HG03457 (cell line): ENCODE measurements around the gene DNHD1.

Source experiments
- ATAC-seq: cut with Tn5 transposase; IDR thresholded peaks from one replicate; pipeline ENCODE4 v1.9.1; 2021; ENCODE audit warnings: moderate number of reproducible peaks; ENCODE audit not compliant: unreplicated experiment

The DNHD1 gene

DNA sequence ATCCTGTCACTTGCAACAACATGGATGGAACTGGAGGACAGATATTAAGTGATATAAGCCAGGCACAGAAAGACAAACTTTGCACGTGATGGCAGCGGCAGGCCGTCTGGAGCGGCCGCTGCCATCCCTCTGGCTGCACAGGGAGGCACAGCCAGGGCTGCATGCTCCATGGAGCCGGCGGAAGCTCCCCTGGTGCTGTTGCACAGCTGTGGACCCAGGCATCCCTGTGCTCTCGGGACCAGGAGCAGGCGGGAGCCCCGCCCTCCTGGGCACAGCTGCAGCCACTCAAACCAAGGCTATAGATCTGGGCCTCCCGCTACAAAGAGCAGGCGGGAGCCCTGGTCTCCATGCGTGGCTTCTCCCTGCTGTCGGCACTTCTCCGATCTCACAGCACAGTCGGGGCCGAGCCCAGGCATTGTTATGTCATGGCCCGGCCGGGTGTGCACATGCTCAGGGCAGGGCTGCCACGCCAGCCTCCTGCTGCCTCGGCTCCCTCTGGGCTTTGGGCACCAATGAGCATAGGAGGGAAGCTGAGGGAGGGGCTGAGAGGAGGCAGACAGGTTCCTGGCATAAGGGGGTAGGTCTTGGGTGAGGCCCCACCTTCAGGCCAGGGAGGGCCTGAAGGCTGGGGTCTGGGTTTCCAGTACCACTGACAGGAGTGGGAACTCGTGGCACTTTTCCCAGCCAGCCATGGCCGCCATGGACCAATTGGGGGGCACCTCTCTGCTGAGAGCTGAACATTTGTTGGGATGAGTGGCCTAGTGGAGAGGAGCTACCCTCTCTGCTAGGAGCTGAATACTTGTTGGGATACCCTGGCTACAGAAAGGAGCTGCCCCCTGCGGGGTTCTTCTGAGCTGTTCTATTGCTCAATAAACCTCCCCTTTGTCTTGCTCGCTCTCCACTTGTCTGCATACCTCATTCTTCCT lies 89.6 kb downstream of the DNHD1 start:
- no peak for ATAC-seq

DNA sequence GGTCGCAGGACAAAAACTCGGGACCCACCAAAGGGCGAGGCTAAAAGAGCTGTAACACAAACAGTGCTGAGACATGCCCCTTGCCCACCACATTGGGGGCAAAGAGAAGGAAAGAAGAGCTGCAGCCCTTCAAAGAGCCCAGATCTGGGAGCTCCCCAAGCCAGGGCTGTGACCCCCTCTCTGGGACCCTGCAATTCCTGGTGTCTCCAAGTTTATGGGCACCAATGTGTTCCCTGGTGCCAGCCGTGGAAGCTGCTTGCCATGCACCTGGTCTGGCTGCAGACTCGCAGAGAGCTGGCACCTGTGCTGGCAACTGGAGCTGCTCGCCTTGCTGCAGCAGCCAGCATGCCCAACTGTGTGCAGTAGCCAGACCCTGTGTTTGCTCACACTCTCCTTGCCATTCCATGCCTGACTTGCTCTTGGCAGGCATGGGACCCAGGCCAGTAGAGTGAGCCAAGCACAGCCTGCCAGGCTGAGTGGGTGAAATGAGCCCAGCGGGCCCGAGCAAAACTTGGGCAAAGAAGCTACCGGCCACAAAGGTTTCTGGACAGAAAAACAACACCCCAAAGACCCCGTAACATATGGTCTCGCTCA lies 90.4 kb downstream of the DNHD1 start:
- ATAC-seq = no peak

DNA sequence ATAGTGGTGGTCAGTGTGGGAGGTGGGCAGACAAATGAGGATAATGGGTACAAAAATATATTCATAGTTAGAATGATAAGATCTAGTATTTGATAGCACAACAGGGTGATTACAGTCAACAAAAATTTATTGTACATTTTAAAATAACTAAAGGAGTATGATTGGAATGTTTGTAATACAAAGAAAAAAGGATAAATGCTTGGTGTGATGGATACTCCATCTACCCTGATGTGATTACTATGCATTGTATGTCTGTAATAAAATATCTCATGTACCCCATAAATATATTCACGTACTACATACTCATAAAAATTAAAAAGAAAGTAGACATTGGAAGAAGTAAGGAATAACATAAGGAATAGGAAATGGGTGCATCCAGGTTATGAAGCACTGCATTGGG lies 90.9 kb downstream of the DNHD1 start:
- no peak for ATAC-seq

GRCh38 chr11:6594142-6594768 lies 97.2 kb downstream of the DNHD1 start:
- ATAC-seq = no peak

DNA sequence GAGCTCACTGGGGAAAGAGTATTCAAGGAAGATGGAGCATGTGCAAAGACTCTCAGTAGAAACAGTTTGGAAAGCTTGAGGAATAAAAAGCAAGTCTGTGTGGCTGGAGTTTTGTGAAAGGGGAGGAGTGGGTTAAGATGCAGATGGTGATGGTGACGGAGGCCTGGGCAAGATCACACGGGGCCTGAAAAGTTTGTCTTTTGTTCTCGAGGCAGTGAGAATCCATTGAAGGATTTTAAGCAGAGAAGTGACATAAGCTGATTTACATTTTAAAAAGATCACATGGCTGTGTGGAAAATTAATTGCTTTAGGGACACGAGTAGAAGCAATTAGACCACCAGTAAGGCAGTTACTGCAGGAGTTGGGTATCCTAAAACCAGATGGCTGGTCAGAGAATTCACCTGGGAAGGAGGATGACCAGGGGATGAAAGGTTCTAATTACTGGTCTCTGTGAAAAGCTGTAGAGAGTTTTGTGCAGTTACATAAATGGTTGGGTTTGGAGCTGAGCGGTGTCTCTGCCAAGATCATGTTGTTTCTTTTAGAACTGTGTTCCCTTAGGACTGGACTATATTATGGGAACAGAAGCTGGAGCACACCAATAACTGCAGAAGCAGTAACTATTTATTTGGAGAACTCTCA lies 99.3 kb downstream of the DNHD1 start:
- ATAC-seq = no peak

GRCh38 chr11:6598555-6598954 lies 101.5 kb downstream of the DNHD1 start:
- no peak for ATAC-seq

GRCh38 chr11:6599449-6599848 lies 102.4 kb downstream of the DNHD1 start:
- ATAC-seq = no peak

DNA sequence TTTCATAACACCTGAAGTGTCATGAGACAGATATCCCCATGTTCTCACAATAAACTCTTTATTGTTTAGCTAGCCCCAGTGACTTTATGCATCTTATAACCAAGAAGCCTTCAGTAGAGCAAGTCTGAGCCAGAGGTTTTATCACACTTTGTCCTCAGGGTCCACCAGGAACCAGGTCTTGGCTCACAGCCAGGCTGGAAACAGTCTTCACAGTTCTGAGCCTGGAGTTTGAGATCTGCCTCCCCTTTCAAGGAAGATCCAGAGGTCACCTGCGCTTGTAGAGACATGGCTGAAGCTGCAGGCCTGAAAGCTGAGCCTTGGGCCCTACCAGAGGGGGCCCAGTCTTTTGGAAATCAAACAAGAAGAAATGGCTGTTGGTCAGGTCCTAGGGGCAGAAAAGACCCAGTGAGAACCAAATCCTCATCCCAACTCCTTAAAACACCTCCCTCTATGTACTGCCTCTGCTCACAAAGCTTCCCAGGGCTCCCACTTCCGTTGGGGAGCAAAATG lies 102.9 kb downstream of the DNHD1 start:
- no peak for ATAC-seq

DNA sequence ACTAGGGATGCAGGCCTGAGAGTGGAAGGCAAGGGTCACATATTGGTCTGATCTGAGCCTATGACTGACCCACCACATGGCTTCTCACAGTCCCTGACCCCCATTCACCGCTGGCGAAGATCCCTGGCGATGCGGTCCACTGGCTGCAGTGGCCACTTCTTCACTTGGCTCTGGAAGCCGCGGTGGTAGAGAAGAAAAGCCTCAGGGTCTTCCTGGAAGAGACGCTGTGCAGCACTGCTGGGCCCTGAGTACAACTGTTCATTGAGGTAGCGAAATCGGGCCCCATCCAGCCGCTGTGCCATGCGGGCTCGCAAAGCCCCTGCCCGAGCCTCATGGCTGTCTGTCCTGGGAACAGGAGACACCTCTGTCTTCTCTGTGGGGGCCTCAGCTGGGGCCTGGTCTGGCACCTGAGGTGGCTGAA lies 104.0 kb downstream of the DNHD1 start:
- ATAC-seq = no peak

DNA sequence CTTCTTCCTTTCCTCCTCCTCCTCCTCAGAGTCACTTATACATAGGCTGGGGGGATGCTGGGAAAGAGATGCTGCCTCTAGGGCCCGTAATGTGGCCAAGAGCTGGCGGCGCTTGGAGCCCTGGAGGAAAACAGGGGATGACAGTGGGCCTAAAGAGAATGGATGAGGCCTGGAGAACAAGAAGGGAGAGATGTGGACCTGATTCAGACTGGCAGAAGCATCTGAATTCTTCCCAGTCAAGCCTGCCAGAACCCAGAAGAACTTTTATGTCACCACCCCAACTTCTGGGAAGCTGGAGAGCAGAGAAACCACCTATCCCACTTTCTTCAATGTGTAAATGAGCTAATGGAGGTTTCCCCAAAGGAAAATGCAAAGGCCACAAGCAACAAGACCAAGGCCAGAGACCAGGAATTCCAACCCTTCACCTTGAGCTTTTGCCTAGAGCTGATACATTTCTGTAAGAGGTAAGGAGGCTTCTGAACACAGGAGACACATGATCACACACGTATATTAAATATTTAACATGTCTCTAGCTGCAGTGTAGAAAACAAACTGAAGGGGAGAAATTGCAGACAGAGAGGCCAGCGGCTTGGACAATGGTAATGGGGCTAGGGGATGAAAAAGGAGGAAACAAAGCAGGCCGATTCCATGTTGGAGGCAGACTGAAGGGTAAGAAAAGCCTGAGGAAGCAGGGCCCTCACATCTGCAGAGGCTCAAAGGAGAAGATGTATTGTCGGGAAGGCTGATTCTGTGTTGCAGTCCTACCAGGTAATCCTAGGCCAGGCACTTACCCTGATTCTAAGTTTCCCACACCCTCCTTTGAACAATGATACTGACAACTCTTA lies 105.2 kb downstream of the DNHD1 start:
- ATAC-seq = no peak

DNA sequence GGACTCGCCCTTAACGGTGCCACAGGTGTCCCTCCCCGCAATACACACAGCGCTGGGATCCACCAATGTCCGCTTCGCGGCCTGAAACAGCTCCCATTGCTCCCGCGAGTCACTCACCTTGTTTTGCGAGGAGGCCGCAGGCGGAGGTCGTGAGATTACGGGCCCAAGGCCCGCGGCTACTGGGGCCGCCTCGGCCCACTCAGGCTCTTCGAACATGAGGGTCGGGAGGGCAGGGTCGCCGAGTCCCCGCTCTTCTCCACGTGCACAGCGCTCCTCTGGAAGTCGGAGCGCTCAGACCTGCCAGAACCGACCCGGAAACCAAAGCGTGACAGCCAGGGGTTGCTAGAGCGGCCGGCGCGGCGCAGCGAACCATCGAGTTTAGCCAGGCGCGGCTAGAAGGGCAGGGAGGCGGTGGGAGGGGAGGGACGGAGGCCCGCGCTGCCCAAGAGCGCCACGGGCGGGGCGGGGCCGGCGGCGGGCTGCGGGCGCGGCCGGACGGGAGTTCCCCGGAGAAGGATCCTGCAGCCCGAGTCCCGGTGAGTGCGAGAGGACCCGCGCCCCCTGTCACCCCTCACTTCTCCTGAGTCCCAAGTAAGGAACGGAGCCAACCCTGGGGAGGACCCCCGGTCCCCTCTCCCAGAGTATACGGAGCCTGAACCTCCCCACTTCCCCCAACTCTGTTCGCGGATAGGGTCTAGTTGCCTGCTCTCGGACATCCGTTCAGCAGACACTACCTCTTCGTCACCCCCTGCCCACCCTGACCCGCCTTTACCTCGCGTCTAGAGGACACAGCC lies 106.4 kb downstream of the DNHD1 start, which contains the start of the genes ILK and RRP8:
Gene ILK (plus strand): TSS at position 488 of the 794 bp plus-strand sequence. CDS start 498 bp downstream, outside the sequence.
Gene RRP8 (minus strand): TSS at position 330 of the 794 bp plus-strand sequence. CDS start 114 bp downstream, at position 216.
- peak; percentile 52 for ATAC-seq

DNA sequence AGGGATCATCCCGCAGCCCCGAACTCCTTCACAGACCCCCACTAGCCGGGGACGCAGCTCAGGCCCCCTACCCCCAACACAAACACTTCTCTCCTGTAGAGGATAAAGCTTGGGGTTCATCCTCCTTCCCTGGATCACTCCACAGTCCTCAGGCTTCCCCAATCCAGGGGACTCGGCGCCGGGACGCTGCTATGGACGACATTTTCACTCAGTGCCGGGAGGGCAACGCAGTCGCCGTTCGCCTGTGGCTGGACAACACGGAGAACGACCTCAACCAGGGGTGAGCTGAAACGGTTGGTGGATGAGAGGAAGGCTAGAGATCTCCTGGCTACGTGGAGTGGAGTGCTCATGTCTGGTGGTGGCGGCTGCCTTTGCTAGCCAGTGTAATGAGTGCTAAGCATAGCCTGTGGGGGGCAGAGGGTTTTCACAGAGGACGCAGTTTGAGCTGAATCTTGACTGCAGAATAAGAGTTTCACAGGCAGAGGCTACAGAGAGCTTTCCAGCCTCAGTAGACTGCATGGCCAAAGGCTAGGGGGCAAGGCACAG lies 107.1 kb downstream of the DNHD1 start:
- ATAC-seq = no peak

GRCh38 chr11:6604790-6605189 lies 107.7 kb downstream of the DNHD1 start:
- no peak for ATAC-seq

GRCh38 chr11:6606471-6607189 lies 109.5 kb downstream of the DNHD1 start:
- peak; percentile 43 for ATAC-seq

DNA sequence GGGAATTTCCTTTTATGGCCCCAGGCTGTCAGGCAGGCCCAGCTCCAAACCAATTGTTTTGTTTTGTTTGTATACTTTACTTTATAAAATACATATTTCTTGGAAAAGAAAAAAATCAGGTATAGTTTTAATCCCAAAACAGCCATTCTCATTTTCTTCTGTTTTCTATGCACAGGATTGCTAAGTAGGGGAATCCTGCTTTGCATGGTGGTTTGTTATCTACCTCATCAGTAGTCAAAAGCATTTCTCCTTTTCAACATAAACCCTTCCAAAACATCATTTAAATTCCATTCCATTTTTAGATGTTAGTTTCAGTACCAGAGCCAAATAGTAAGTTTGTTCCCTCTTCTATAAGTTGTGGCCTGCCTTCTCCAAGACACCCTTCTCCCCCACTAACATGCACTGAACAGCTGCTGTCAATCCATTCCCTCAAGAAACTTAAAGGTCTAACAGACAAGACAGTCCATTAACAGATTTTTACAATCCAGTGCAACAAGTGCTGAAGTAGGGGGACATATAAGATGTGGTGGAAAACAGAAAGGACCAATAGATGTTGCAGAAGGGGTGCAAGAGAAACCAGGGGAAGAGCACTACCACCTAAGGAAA lies 110.2 kb downstream of the DNHD1 start:
- no peak for ATAC-seq

- ATAC-seq = no peak
Measured at GRCh38 chr11:6608011-6608410, 110.9 kb downstream of the DNHD1 start.

DNA sequence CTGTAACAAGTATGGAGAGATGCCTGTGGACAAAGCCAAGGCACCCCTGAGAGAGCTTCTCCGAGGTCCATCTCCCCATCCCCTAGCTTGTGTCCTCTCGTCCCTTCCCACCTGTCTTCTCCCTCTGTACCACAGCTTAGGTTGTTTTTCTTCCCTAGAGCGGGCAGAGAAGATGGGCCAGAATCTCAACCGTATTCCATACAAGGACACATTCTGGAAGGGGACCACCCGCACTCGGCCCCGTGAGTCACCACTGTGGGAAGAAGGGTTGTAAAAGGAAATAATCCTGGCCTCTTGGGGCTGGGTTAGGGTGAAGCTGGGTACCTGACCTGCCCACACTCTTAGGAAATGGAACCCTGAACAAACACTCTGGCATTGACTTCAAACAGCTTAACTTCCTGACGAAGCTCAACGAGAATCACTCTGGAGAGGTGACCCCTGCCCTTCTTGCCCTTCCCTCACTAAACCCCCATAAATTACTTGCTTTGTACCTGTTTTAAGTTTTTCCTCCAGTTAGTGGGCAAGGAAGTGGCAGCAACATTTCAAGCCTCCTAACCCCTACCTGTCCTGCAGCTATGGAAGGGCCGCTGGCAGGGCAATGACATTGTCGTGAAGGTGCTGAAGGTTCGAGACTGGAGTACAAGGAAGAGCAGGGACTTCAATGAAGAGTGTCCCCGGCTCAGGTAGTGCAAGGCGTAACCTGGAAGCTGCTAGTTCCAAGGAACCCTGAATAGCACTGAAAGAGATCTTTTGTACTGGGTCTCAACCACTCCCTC lies 111.8 kb downstream of the DNHD1 start:
- ATAC-seq = no peak
